ENCODE data around the gene LCMT1. TPM values are rescaled to one million over a fixed set of nuclear protein-coding genes. Genes with fewer than 3 reads are reported as not detected.

LCMT1 gene
- total and polyA plus RNA-seq, 2 of the 4 experiments (the other 2 are of a cell fraction): 33.1 to 60.4 TPM

- Histone ChIP-seq H4K5ac (ENCODE audit: low read depth, low read length) (no peak overlapping the region), H3K4me3 (ENCODE audit: insufficient read depth, low read depth, low read length) (no peak overlapping the region), H3K4me2 (ENCODE audit: low read depth, low read length) (no peak overlapping the region), H3K14ac (replicated peaks; ENCODE audit: low read depth, low read length) (no peak overlapping the region), H2BK15ac (ENCODE audit: low read depth, low read length) (no peak overlapping the region), H3K27me3 (ENCODE audit: control insufficient read depth, insufficient read depth, low read length) (no peaks in the 10 kb centered on the region), H3K4ac (ENCODE audit: low read depth, low read length) (no peak overlapping the region), H3K4me1 (ENCODE audit: control insufficient read depth, insufficient read depth, low read length) (peaks cover 2% of the 10 kb centered on the region; the same call in 1 of the 2 replicates), H3K56ac (ENCODE audit: extremely low read depth, insufficient read depth, low read length) (no peak overlapping the region), H2BK120ac (ENCODE audit: low read depth, low read length) (no peak overlapping the region), H3K9me3 (ENCODE audit: control insufficient read depth, insufficient read depth, low read length) (no peaks in the 10 kb centered on the region), H2BK5ac (ENCODE audit: low read depth, low read length, poor library complexity, severe bottlenecking) (no peak overlapping the region), H3K79me1 (ENCODE audit: low read depth in 1 of 2, low read length in 2 of 2) (peaks cover 0 to 4% of the 10 kb centered on the region in 2 experiments; a peak in 1 of 4 replicates), H2AFZ (replicated peaks; ENCODE audit: low read length, poor library complexity) (no peak overlapping the region), H2BK20ac (ENCODE audit: low read depth, low read length) (no peak overlapping the region), H2AK5ac (ENCODE audit: low read depth, low read length) (no peak overlapping the region), H3K23ac (ENCODE audit: low read depth, low read length) (no peak overlapping the region), H3K18ac (ENCODE audit: low read depth, low read length) (no peak overlapping the region), H4K8ac (ENCODE audit: low read depth in 2 of 2, low read length in 2 of 2) (no peak overlapping the region), H2AK9ac (replicated peaks; ENCODE audit: low read depth, low read length, poor library complexity) (no peak overlapping the region), H3K9ac (ENCODE audit: low read depth, low read length) (no peak overlapping the region), H3K27ac (ENCODE audit: insufficient read depth, low read length) (no peak overlapping the region), H3K9me1 (ENCODE audit: insufficient read depth, low read length) (no peaks in the 10 kb centered on the region), H4K91ac (ENCODE audit: insufficient read depth, low read depth, low read length) (no peak overlapping the region), H4K20me1 (ENCODE audit: insufficient read depth, low read length) (no peaks in the 10 kb centered on the region), H3K36me3 (ENCODE audit: control insufficient read depth, insufficient read depth, low read length) (peaks cover 24% of the 10 kb centered on the region)
- peak; percentile 60 for ATAC-seq (ENCODE audit: low read depth)
- ChIA-PET CTCF (interaction anchor here (0.7 to 0.9 kb wide), 3 partner anchors 13 to 24 kb away, joined by 3 read pairs; no protein-coding TSS in a partner anchor), POLR2A (ENCODE audit: unreplicated experiment) (no interaction called here)
- DNase-seq: peak; percentile 58
- no TSS peak for BruUV-seq (replicated peaks)
- intact Hi-C loops (cut with micrococcal nuclease): no loop called here
- TF ChIP-seq USF2 (IDR thresholded peaks at IDR 0.05; ENCODE audit: low read depth, low read length): no peak
- TF ChIP-seq CEBPB (IDR thresholded peaks at IDR 0.05; ENCODE audit: low read depth, low read length): no peak
- WGBS, 2 experiments (ENCODE audit: extremely low coverage in 2 of 2, insufficient read length in 1 of 2): 100% methylated on average over 1 of the region's 3 CpGs; no CpG with 5 or more reads in 1 of the 2 experiments
- dilution Hi-C loops (cut with HindIII; ENCODE audit: low sequenced_read_pairs, unreplicated experiment): no loop called here
- in situ Hi-C loops (cut with MboI; ENCODE audit: low sequenced_read_pairs): no loop called here
These were observed 40.5 kb downstream of the LCMT1 start for GRCh38 chr16:25151996-25152395.

All from IMR-90 (cell line).